DMS 273 treated with DMSO at 0.1 percent for 48 hours (cell line): ENCODE data around the gene MCM3.

Experiments used
- DNase-seq: peaks from one replicate; lab custom pipeline; 2025; lab: John Stamatoyannopoulos, UW

The MCM3 gene

GRCh38 chr6:52303178-52303577 is 18.6 kb upstream of the MCM3 start:
- DNase-seq: no peak

- DNase-seq: no peak
These were observed 16.8 kb upstream of the MCM3 start for GRCh38 chr6:52301326-52301725.

DNA sequence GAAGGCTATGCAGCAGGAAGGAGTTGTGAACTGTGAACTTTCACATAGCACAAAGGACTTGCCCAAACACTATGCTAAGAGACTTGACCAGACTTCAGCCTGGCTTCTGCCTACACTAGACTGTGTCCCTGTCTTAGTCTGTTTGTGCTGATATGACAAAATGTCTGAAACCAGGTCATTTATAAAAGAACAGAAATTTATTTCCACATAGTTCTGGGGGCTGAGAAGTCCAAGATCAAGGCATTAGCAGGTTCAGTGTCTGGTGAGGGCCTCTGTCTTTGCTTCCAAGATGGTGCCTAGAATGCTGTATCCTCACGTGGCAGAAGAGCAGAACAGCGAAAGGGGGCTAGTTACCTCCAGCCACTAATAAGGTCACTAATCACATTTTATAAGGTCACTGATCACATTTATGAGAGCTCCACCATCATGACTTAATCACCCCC is 16.0 kb upstream of the MCM3 start:
- no peak for DNase-seq

- DNase-seq: no peak
These were observed 15.1 kb upstream of the MCM3 start for GRCh38 chr6:52299653-52300052.

DNA sequence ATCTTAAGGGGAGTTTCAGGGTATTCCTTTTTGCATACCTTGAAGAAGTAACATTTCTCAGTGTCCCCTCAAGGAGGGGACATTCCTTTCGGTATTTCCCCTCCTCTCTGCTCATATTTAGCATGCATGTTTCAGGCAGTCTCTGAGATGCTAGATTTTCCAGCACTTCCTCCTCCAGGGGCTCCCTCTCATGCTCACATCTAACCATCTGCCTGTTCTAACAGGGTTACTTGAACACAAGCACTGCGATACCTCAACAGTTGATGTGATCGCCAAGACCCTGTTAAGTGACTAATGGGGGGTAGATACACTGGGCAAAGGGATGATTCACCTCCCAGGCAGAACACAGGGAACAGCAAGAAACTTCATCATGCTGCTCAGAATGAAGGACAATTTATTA is 12.9 kb upstream of the MCM3 start:
- DNase-seq: no peak

DNA sequence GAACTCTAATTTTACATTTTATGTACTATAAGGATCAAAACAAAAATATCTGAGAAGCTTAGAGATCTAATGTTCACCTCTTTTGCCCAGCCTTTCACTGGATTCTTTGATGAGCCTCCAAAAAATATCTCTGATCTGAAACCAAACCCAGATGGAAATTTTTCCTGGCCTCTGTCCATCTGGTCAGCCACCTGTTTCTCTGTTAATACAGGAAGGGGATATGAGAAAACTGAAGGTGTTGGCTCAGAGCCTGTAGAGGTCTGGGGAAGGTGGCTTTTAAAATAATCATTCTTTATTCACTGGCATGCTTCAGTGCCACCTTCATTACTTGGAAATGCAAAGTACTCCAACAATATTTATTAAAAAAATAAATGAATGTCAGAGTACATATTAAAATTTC is 8.5 kb upstream of the MCM3 start:
- peak; percentile 60 for DNase-seq

- DNase-seq: no peak
These were observed 4.3 kb upstream of the MCM3 start for GRCh38 chr6:52288841-52289240.

DNA sequence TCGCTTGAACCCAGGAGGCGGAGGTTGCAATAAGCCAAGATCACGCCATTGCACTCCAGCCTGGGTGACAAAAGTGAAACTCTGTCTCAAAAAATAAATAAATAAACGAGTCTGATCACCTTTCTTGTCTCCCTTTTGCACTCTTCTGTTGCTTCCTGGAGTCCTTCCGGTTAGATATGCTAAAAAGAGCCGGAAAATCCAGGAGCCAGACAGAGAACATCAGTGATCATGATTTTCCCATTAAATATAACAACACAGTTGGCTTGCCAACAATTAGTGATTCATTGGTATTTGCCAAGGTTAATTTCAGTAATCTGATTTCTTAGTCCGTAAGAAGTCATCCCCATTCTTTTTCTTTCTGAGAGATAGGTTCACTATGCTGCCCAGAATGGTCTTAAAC is 3.7 kb upstream of the MCM3 start:
- DNase-seq: no peak

DNA sequence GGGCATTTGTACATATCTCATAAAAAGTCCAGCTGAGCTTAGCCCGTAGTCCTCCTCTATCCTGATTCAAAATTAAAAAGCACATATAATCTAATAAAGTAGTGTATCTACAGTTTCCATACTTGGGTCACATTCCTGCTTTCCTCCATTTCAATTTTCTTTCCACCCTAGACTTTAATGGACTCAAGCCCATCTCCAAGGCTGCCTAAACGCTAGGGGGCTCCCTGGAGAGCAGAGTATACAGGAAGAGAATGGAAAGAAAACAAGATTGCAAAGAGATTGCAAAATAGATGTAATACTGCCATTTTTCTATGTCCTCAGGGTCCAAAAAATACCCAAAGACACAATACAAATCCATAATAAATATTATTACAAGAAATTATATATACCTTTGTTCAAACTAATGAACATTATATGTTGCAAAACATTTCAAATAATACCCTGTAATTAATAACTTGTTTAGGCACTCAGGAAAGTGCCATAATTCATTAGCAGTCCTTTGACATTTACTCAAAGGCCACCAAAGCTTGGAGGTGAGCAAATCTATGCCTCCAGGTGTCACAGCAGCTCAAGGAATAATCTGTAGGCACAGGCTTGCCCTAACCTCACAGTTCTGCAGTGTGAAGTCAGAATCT is 2.4 kb upstream of the MCM3 start:
- peak; percentile 42 for DNase-seq

DNA sequence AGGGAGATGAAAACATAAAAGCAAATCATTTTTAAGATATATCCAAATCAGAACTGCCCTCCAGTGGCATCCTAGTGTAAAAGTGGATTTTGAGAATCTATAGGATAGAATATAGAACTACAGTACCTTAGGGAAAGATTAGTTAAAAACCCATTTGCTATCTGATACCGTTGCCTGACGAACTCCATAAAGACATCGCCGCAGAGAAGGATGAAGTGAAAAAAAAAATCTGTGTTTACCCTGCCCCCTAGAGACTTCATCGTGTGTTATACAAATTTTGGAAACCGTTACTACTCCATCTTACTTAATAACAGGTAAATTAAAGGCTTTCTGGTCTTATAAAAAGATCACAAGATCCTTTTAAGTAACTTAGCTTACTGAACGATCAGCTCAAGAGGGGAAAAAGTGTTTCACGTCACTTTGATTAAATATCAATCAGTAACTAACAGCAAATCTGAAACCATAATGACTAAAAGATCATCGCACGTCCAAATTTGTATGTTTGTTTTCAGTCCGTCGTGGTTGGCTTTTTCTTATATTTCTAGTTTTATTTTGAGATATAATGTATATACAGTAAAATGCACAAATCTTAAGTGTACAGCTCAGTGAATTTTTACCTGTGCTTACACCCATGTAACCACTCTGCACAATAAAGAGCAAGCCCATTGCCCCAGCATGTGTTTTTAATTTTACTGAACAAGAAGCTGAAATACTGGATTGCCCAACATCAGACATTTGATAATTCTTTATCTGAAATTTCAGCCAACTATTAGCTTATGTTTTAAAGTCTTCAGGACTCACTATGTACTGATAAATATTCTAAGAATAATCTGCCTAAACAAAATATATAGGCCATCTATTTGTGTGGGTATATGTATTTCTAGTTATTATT is 881 bp upstream of the MCM3 start:
- DNase-seq: peak; percentile 68

- peak; percentile 16 for DNase-seq
These were observed 447 bp downstream of the MCM3 start for GRCh38 chr6:52284131-52284459.

DNA sequence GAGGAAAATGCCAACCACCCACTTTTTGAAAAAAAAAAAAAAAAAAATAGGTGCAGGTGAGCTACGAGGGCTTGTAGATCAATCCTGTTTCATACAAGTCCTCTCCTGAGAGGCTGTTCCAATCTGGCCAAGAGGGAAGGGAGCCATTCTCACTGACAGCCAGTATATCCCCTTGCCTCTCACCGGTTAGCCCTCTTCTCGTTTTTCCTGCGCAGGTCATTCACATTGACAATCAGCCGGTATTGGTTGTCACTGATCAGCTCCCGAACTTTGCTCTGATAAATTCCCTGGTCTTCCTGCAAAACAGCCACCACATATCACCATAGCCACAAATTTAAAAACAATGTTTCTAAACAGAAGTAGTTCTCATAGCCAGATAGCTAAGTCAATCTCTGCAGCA is 1.4 kb downstream of the MCM3 start:
- DNase-seq: no peak

DNA sequence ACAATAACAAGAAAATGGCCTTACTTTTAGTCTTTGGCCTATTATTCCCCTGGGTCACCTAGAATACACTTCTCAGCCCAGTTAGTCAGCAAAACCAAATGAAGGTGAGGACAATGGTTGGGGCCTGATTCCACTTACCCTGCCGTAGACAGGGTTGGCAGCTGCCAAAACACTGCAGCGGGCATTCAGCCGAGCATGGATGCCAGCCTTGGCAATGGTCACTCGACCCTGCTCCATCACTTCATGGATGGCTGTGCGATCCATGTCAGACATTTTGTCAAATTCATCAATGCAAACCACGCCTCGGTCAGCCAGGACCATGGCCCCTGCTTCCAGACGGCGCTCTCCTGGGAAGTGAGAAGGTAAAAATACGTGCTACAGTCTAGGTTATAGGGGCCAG is 8.4 kb downstream of the MCM3 start:
- no peak for DNase-seq

- DNase-seq: no peak
These were observed 12.6 kb downstream of the MCM3 start for GRCh38 chr6:52271852-52272460.

DNA sequence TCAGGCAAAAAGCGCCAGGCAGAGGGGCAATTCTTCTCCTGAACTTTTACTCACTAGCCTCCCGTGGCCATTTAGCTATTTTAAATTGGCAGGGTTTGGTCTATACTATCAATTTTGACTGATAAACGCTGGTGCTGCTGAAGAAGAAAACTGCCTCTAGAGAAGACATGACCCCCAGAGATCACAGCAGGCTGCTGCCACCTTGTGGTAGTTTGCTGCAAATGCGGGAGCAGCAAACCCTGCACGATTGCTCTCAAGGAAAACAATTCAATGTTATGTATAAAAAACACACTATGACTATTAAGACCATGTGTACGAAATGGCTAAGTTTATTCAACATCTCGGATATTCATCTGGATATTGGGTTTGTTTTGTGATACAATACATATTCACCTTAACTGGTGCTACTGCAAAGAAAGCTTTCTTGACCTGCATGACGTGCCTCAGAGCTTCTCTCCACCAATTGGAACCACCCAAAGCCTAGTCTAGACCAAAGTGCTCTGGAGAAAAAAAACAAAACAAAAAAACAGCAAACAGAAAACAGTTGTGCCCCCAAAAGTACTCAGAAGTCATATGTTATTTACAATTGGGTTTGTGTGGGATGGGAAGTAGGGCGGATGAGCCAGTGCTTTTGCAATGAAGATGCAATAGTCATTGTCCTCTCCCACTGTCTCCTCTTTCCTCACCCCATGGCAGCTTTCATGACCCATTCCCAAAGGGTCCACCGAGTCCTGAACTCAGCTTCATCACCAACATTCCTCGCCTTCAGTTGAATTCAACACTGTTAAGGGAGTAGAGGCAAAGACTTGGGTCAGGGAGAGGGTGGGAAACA is 20.6 kb downstream of the MCM3 start:
- peak; percentile 8 for DNase-seq

- no peak for DNase-seq
These were observed 21.8 kb downstream of the MCM3 start for GRCh38 chr6:52262620-52263344.

DNA sequence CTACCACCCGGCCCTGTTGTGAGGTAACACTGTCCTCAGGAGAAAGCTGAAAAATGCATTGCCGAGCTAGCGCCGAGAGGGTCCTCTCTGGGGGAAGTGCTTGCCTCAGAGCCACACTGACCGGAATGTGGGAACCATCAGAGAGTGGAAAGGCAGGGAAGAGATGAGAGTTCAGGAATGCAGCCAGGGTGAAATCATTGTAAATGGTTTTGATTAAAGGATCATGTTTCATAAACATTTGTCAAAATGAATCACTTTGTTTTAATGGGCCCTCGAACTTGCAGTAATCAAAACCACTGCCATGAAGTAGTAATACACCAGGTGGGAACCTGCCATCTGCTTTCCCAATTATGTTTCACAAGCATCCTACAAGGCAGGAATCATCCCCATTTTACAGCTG is 23.3 kb downstream of the MCM3 start:
- DNase-seq: no peak

GRCh38 chr6:52260634-52261033 is 23.9 kb downstream of the MCM3 start:
- no peak for DNase-seq

- no peak for DNase-seq
These were observed 29.1 kb downstream of the MCM3 start for GRCh38 chr6:52255434-52255833.

DNA sequence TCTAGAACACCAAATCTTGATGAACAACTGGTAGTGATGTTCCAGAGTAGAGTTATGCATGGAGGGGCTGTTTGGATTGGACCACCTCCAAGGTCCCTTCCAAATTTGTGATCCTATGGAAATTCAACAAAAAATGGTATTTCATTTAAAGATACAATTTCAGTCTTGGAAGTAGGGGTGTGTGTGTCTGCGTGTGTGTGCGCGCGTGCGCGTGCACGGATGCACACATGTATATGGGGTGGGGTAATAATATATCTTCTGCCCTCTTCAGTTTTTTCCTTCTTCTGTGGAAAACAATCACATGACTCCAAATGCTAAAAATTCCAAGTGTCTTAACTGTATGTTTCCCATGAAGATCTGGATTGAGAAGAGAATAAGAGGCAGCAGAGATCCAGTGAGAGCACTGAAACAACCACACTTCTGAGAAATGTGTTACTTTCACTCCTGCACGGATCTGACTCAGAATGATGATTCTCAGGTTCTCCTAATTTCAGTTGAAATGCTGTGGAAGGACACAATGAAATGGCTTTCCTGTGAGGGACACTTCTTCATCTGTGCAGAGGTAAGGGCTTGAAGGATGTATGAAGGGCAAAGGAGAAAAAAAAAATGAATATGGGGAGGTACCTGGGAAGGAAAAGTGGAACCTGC is 29.7 kb downstream of the MCM3 start:
- DNase-seq: no peak

- DNase-seq: no peak
These were observed 31.0 kb downstream of the MCM3 start for GRCh38 chr6:52253494-52253893.
